ENCODE data around the gene PMM2.

Gene PMM2

DNA sequence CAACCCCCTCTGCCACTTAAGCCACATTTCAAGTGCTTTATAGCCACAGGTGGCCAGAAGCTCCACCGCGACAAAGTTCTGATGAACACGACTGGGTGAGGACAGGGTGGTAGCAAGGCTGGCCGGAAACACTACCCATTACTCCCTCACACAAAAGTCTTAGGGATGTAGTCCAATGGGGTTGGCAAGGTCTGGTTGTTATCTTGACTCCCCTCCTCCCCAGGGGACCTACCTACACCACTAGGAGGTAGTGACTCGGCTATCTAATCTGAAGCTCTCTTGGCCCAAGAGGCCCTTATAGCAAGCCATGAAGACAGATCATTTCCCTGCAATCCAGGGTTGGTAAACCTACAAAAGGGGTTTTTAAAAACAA is 92.9 kb downstream of the PMM2 start:
- no peak for DNase-seq

DNA sequence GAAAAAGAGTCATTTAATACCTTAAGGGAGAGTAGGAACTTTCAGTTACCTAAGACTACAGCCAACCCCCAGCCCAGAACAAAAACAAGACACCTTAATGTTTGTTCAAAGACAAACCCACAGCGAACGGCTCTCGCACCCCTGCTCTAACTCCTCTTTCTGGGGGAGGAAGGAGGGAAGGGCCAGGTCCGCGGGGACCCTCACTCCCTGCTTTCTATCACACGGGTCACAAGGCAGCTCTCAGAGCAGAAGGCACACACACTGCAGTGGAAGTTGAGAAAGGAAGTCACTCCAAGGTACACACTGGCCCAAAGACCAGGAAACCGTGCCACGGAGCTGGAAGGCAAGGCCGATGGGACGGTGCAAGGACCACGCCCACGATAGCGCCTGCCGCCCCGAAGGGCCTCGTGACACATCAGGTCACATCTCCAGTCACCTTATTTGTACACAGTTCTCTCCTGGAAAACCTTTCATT is 94.5 kb downstream of the PMM2 start:
- DNase-seq = no peak

DNA sequence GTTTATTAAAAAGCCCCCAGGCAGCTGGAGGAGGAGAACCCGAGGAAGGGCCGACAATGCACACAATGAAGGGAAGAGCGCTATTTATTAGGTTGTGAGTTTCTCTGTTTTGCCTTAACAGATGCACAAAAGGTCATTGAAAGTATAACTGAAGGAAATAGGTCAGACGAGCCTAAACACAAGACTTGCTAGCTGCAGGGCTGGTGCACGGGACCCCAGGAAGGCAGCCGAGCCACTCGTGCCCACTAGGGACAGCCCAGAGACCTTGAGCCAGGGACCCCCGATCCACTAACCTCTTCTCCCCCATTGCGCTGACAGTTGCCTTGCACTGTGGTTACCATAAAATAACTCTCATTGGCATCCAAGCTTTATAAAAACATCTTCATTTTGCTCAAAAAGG is 95.8 kb downstream of the PMM2 start:
- no peak for DNase-seq

GRCh38 chr16:8893976-8894690 is 96.5 kb downstream of the PMM2 start:
- no peak for DNase-seq

DNA sequence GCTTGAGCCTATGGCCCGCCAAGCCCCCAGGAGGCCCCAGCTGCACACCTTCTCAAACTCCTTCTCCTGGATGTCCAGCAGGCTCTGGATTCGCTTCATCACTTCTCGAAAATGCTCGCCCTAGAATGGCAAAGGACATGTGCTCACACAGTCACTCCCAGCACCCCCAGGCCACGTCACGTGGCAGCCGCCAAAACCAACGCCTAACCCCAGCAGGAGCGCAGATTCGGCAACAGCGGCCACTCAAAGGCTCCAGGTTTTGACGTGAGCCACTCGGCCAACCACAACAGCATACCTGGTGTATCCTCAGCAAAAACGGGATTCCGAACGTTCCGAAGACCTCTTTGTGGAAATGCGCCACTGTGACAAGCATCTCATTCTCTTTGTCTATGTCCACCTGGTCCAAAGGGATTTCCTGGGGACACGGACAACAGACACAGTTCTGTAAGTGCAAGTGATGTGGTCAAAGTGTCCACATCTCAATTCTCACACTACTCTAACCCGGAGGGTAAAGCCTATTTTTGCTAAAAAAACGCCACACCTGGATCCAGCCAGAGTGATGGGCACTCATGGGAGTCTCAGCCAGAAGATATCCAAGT is 97.2 kb downstream of the PMM2 start:
- no peak for DNase-seq

DNA sequence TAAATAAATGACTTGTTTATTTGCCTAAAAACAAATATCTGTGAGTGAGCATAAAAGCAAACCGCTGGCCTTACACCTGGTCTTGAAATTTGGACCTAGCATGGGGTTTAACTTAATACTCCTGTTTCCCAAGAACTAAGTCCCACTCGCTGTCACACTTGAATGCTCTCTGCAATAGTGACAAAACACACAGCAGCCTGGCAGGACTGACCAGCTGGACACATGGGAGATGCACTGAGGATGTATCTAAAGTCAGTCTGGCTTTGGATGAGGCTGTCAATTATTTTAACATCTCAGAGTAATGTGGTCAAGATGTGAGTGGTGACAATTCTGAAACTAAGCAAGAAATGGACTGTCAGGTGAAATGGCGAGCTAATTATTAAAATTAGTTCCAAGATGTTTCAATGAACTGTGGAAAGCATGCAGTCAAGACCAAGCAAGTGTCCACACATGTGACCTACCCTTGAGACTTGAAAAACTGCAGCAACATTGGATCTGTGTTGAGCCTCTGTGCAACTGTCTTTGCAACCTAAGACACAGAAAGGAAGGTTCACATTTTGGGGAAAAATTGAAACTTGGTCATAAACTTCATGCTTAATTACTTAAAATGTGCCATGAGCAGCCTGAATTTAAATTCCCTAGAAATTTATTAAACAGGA is 101.2 kb downstream of the PMM2 start:
- no peak for DNase-seq
